Measurements from ENCODE around the gene DAB1. TPM values are rescaled to one million over a fixed set of nuclear protein-coding genes. Genes with fewer than 3 reads are reported as not detected.

Gene DAB1
- total and polyA plus RNA-seq, 2 of the 8 experiments (the other 6 are each of a cell fraction or from before 2014, with no cell fraction given), result 4.4 to 11.8 TPM

GRCh38 chr1:57464756-57465155 lies 40.9 kb upstream of the DAB1 start:
- H3K23me2 ChIP-seq (ENCODE audit: low read depth, low read length), result no peaks in the 10 kb centered on the region; the same call in 1 of the 2 replicates
- no peak for FAIRE-seq
- H2BK20ac ChIP-seq (ENCODE audit: low read length), result no peak overlapping the region
- no peak overlapping the region for H2BK5ac ChIP-seq (ENCODE audit: low read depth, low read length)
- no peak overlapping the region for H3K27ac ChIP-seq (ENCODE audit: low read depth, low read length)
- peaks cover 0 to 1% (median 0%) of the 10 kb centered on the region in 4 experiments; a peak in 2 of 7 replicates for H3K27me3 ChIP-seq (replicated peaks in 1 of 4; ENCODE audit: control insufficient read depth in 3 of 4, extremely low read depth in 1 of 4, insufficient read depth in 3 of 4, low read length in 3 of 4)
- ChIA-PET CTCF (ENCODE audit: partially characterized antibody) (interaction anchor here (1.0 to 1.2 kb wide), 3 partner anchors 16 to 289 kb away, joined by 3 read pairs; no protein-coding TSS in a partner anchor), POLR2A (ENCODE audit: partially characterized antibody) (no interaction called here)
- no peak overlapping the region for H4K8ac ChIP-seq (ENCODE audit: extremely low read depth, insufficient read depth, low read length)
- no peak overlapping the region for H3K9ac ChIP-seq (replicated peaks in 1 of 4; ENCODE audit: extremely low read depth in 1 of 4, low read depth in 3 of 4, low read length in 3 of 4)
- H3K4me2 ChIP-seq (ENCODE audit: insufficient read depth in 1 of 2, low read depth in 2 of 2, low read length in 2 of 2), result no peak overlapping the region
- H2AK5ac ChIP-seq (ENCODE audit: low read depth, low read length), result no peak overlapping the region
- no peak overlapping the region for H4K91ac ChIP-seq (replicated peaks; ENCODE audit: insufficient read length, low read length)
- no peak overlapping the region for H3K23ac ChIP-seq (ENCODE audit: insufficient read length)
- 79% methylated on average over 3 of the region's 3 CpGs; no CpG with 5 or more reads in 1 of the 2 experiments for WGBS, 2 experiments (ENCODE audit: extremely low coverage in 1 of 2, insufficient coverage in 1 of 2, insufficient read length in 1 of 2, insufficient replicate concordance in 2 of 2, low coverage in 1 of 2, low lambda C conversion rate in 2 of 2, missing lambda C conversion rate in 1 of 2)
- no peaks in the 10 kb centered on the region for H3K4me1 ChIP-seq (replicated peaks in 1 of 4; ENCODE audit: control insufficient read depth in 3 of 4, insufficient read depth in 4 of 4, low read length in 3 of 4)
- H3K9me3 ChIP-seq (ENCODE audit: insufficient read depth in 2 of 2, low read depth in 1 of 2, low read length in 1 of 2), result no peaks in the 10 kb centered on the region
- H2AFZ ChIP-seq (ENCODE audit: low read length), result no peak overlapping the region
- H2BK12ac ChIP-seq (ENCODE audit: low read depth, low read length), result no peak overlapping the region
- no peaks in the 10 kb centered on the region for H4K20me1 ChIP-seq (replicated peaks in 1 of 2; ENCODE audit: control insufficient read depth in 1 of 2, insufficient read depth in 2 of 2, low read length in 2 of 2)
- no peaks in the 10 kb centered on the region for H3K36me3 ChIP-seq (ENCODE audit: control insufficient read depth in 2 of 4, insufficient read depth in 4 of 4, low read length in 3 of 4)
- no peak overlapping the region for H3K4me3 ChIP-seq (ENCODE audit: extremely low read depth in 1 of 4, insufficient read depth in 2 of 4, low read depth in 3 of 4, low read length in 4 of 4)
- H4K5ac ChIP-seq (ENCODE audit: insufficient read length, low read depth, low read length), result no peak overlapping the region
- DNase-seq (ENCODE audit: low read depth in 1 of 2, low spot score in 2 of 2), result no peak
- no peak overlapping the region for H2BK15ac ChIP-seq (ENCODE audit: low read length)
- H3K14ac ChIP-seq (ENCODE audit: insufficient read length), result no peak overlapping the region
- no peaks in the 10 kb centered on the region for H3K79me2 ChIP-seq (ENCODE audit: control insufficient read depth in 1 of 2, insufficient read depth in 2 of 2, low read length in 2 of 2)
- H3K18ac ChIP-seq (ENCODE audit: extremely low read depth, low read length), result no peak overlapping the region
- H2BK120ac ChIP-seq (replicated peaks; ENCODE audit: low read depth, low read length), result no peak overlapping the region
- no peak overlapping the region for H3K4ac ChIP-seq (replicated peaks; ENCODE audit: insufficient read length, low read depth, low read length)
- H3K79me1 ChIP-seq (ENCODE audit: low read depth, low read length), result no peaks in the 10 kb centered on the region
- H3K56ac ChIP-seq (replicated peaks; ENCODE audit: insufficient read length, low read depth, low read length), result no peak overlapping the region
- no peak for TF ChIP-seq CBX5 (IDR thresholded peaks at IDR 0.05; ENCODE audit: low read depth, low read length)
- no peak for TF ChIP-seq SUZ12 (IDR thresholded peaks at IDR 0.05; ENCODE audit: low read length)
- TF ChIP-seq SP4 (IDR thresholded peaks at IDR 0.05; ENCODE audit: low read length), result no peak
- no peak for TF ChIP-seq JUN (IDR thresholded peaks at IDR 0.05; ENCODE audit: low read depth, low read length)
- TF ChIP-seq RNF2 (IDR thresholded peaks at IDR 0.05; ENCODE audit: borderline replicate concordance, low read depth, low read length, missing control alignments, poor library complexity, severe bottlenecking), result no peak
- TF ChIP-seq, protein P1, sequence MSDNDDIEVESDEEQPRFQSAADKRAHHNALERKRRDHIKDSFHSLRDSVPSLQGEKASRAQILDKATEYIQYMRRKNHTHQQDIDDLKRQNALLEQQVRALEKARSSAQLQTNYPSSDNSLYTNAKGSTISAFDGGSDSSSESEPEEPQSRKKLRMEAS (IDR thresholded peaks at IDR 0.05), result no peak
- TF ChIP-seq KDM4A (IDR thresholded peaks at IDR 0.05; ENCODE audit: low read depth, low read length, severe bottlenecking), result no peak
- no peak for TF ChIP-seq RFX5 (IDR thresholded peaks at IDR 0.05; ENCODE audit: borderline replicate concordance, low read depth, low read length)
- no peak for TF ChIP-seq SP1 (IDR thresholded peaks at IDR 0.05; ENCODE audit: low read depth, low read length)
- no peak for TF ChIP-seq CREB1 (IDR thresholded peaks at IDR 0.05)
- no peak for TF ChIP-seq POU5F1 (IDR thresholded peaks at IDR 0.05; ENCODE audit: low read depth, low read length)
- TF ChIP-seq JUND (IDR thresholded peaks at IDR 0.05; ENCODE audit: low read length), result no peak
- TF ChIP-seq CHD2 (IDR thresholded peaks at IDR 0.05; ENCODE audit: low read length), result no peak
- TF ChIP-seq E2F6 (IDR thresholded peaks at IDR 0.05), result no peak
- no peak for TF ChIP-seq FOSL1 (IDR thresholded peaks at IDR 0.05; ENCODE audit: insufficient read depth, low read depth, low read length)

All from H1 (cell line).